Esophagus muscularis mucosa (tissue), 4 donors: ENCODE measurements around the gene NIT2. TPM values are rescaled to one million over a fixed set of nuclear protein-coding genes. Genes with fewer than 3 reads are reported as not detected.

Experiments
- DNase-seq: peaks from one replicate; pipeline ENCODE4 v3.0.0-alpha.2; 2017; ENCODE audit errors: extremely low spot score
- H3K27ac ChIP-seq, 4 donors: fragments of 200-600 bp; sonication (generic); replicated peaks in 1 of 4; 1 replicate in 3 of 4; 2 replicates in 1 of 4; pipeline ENCODE4 v1.5.1; 2016 to 2019; ENCODE audit warnings: mild to moderate bottlenecking in 1 of 4
- H3K27me3 ChIP-seq, 4 donors: fragments of 200-600 bp; sonication (generic); one replicate each; pipeline versions ENCODE4 v1.5.1 to v1.6.0; 2016 to 2019
- H3K36me3 ChIP-seq, 4 donors: fragments of 200-600 bp; sonication (generic); one replicate each; pipeline ENCODE4 v1.5.1; 2016 to 2019
- H3K4me1 ChIP-seq, 4 donors: fragments of 200-600 bp; sonication (generic); one replicate each; pipeline ENCODE4 v1.5.1; 2016 to 2019
- H3K4me3 ChIP-seq, 4 donors: fragments of 200-600 bp; sonication (generic); 1 replicate in 2 of 4; 2 replicates in 2 of 4; pipeline ENCODE4 v1.5.1; 2016 to 2019; ENCODE audit warnings: mild to moderate bottlenecking in 4 of 4, moderate library complexity in 1 of 4
- H3K9me3 ChIP-seq, 4 donors: fragments of 200-600 bp; sonication (generic); 1 replicate in 3 of 4; 2 replicates in 1 of 4; pipeline ENCODE4 v1.5.1; 2016 to 2019
- EP300 ChIP-seq: sonication (generic); formaldehyde crosslinking; IDR thresholded peaks from one replicate; pipeline ENCODE4 v1.6.1; 2017; ENCODE audit warnings: antibody characterized with exemption
- POLR2A ChIP-seq: fragments of 450-650 bp; IDR thresholded peaks from one replicate; pipeline ENCODE4 v1.6.1; 2017; ENCODE audit warnings: antibody characterized with exemption, moderate library complexity, mild to moderate bottlenecking, low read depth
- POLR2AphosphoS5 ChIP-seq, 2 donors: sonication (generic); formaldehyde crosslinking; IDR thresholded peaks; one replicate each; pipeline ENCODE4 v1.6.1; 2017; ENCODE audit warnings: antibody characterized with exemption in 2 of 2
- WGBS: methylation state at CpG from one replicate; pipeline ENCODE4 v1.1.5; 2018; 5-methylcytosine and 5-hydroxymethylcytosine counted together
- intact Hi-C: fragments of 100-400 bp; cut with DNase I; formaldehyde crosslinking; loops from one replicate; pipeline ENCODE4 v1.15.1; 2023
- total RNA-seq, 4 donors: library from RNA; depleted of rRNA; stranded (reverse); fragments of >200 nt; gene quantifications; one replicate each; pipeline versions ENCODE4 v1.1.0 to v1.2.1, GENCODE V29; 2016
- TF ChIP-seq, protein P1 (sequence below), 3 experiments: fragments of 200-600 bp in 2 of 3; fragments of 450-650 bp in 1 of 3; sonication (generic) in 2 of 3; IDR thresholded peaks; one replicate each; pipeline ENCODE4 v1.5.1; 2017 to 2019; ENCODE audit warnings: antibody characterized with exemption in 3 of 3, mild to moderate bottlenecking in 2 of 3, moderate library complexity in 1 of 3

The NIT2 gene
- total RNA-seq, 4 donors from 2014 or later, result 15.6 to 34.1 (median 18.5) TPM

DNA sequence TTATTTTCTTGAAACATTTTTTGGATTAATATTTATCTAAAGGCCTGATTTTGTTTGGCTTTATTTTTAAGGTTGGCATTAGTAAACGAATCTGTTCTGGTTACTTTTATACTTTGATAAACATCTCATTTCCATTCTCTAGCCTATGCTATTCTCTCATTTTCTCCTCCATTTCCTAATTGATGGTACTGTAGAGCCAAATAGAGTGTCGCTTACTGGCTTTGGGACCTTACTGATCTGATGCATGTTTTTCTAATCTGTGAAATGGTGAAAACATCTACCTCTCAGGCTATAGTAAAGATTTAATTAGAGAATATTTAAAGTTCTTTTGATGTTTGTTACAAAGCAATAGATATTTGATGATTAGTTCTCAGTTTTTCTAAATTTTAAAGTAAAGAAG lies 68.3 kb downstream of the NIT2 start:
- intact Hi-C loops, result loop anchor here (5.0 kb wide), 1 partner anchor 586 kb away; the partner anchor contains the start of gene CMSS1
- Histone ChIP-seq H3K27me3 (no peaks in the 10 kb centered on the region), H3K4me3 (peak overlapping the region; percentile 73 to 99 (median 92)), H3K4me1 (peaks cover 26 to 46% (median 45%) of the 10 kb centered on the region in 4 donors), H3K36me3 (no peaks in the 10 kb centered on the region), H3K27ac (peak overlapping the region in 1 of 4 donors; percentile 88), H3K9me3 (peaks cover 0 to 8% (median 0%) of the 10 kb centered on the region in 4 donors)
- WGBS, result 48% methylated on average over 2 of the region's 2 CpGs
- DNase-seq, result no peak
- TF ChIP-seq EP300, result no peak
- TF ChIP-seq, protein P1, sequence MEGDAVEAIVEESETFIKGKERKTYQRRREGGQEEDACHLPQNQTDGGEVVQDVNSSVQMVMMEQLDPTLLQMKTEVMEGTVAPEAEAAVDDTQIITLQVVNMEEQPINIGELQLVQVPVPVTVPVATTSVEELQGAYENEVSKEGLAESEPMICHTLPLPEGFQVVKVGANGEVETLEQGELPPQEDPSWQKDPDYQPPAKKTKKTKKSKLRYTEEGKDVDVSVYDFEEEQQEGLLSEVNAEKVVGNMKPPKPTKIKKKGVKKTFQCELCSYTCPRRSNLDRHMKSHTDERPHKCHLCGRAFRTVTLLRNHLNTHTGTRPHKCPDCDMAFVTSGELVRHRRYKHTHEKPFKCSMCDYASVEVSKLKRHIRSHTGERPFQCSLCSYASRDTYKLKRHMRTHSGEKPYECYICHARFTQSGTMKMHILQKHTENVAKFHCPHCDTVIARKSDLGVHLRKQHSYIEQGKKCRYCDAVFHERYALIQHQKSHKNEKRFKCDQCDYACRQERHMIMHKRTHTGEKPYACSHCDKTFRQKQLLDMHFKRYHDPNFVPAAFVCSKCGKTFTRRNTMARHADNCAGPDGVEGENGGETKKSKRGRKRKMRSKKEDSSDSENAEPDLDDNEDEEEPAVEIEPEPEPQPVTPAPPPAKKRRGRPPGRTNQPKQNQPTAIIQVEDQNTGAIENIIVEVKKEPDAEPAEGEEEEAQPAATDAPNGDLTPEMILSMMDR (IDR thresholded peaks at IDR 0.05), result no peak
- no peak for TF ChIP-seq POLR2A
- TF ChIP-seq POLR2AphosphoS5 (IDR thresholded peaks at IDR 0.05), result no peak

DNA sequence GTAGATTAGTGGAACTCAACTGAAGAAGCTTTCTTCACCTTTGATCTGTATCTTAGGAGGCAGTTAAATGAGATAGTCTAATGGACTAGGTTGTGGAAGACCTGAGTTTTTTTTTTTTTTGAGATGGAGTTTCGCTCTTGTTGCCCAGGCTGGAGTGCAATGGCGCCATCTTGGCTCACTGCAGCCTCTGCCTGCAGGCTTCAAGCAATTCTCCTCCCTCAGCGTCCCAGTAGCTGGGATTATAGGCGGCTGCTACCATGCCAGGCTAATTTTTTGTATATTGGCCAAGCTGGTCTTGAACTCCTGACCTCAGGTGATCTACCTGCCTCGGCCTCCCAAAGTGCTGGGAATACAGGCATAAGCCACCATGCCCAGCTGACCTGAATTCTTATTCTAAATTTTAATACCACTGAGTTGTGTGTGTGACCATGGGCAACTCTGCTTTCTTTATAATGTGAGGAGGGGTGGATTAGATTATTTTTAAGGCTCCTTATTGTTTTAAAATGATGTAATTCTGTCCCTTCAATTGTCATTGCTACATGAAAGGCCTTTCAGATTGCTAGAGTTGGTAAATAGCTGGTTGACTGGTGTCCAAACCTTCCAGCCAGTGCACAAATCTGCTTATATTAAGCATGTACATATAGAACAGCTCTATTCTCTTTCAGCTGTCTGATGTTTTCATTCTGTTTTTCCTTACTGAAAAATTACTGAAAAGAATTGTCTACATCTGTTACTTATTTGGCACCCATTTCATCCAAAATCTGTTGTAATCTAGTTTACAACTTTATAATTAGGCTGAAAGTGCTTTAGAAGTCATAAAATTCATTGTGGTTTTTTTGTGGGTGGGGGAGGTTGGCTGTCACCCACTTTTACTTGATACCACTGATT lies 69.0 kb downstream of the NIT2 start:
- Histone ChIP-seq H3K4me3 (peak overlapping the region in 3 of 4 donors; percentile 86 to 99 (median 97)), H3K27me3 (no peaks in the 10 kb centered on the region), H3K27ac (no peak overlapping the region), H3K36me3 (no peaks in the 10 kb centered on the region), H3K4me1 (peaks cover 22 to 41% (median 40%) of the 10 kb centered on the region in 4 donors), H3K9me3 (peaks cover 0 to 12% (median 0%) of the 10 kb centered on the region in 4 donors)
- no peak for DNase-seq
- intact Hi-C loops, result loop anchor here (5.0 kb wide), 1 partner anchor 586 kb away; the partner anchor contains the start of gene CMSS1
- 60% methylated on average over 5 of the region's 5 CpGs for WGBS
- TF ChIP-seq POLR2A (no peak), POLR2AphosphoS5 (IDR thresholded peaks at IDR 0.05) (no peak), EP300 (no peak)
- TF ChIP-seq, protein P1 (IDR thresholded peaks at IDR 0.05), result no peak

DNA sequence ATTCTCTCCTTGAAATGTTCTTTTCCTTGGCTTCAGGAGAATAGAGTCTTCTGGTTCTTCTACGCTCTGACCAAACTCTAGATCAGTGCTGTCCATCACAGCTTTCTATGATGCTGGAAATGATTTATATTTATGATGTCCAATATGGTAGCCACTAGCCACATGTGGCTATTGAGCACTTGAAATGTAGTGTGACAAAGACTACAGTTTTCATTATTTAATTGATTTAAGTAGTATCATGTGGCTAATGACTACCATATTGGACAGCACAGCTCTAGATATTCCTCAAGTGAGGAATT lies 69.6 kb downstream of the NIT2 start:
- Histone ChIP-seq H3K9me3 (peaks cover 0 to 12% (median 0%) of the 10 kb centered on the region in 4 donors), H3K27me3 (no peaks in the 10 kb centered on the region), H3K36me3 (no peaks in the 10 kb centered on the region), H3K4me1 (peaks cover 16 to 35% (median 34%) of the 10 kb centered on the region in 4 donors), H3K27ac (no peak overlapping the region), H3K4me3 (no peak overlapping the region)
- DNase-seq, result no peak
- TF ChIP-seq, protein P1 (IDR thresholded peaks at IDR 0.05), result no peak
- no peak for TF ChIP-seq POLR2A
- TF ChIP-seq POLR2AphosphoS5 (IDR thresholded peaks at IDR 0.05), result no peak
- TF ChIP-seq EP300, result no peak
- 86% methylated on average over 1 of the region's 1 CpG for WGBS
- intact Hi-C loops, result loop anchor here (5.0 kb wide), 1 partner anchor 587 kb away; the partner anchor contains the start of gene CMSS1

DNA sequence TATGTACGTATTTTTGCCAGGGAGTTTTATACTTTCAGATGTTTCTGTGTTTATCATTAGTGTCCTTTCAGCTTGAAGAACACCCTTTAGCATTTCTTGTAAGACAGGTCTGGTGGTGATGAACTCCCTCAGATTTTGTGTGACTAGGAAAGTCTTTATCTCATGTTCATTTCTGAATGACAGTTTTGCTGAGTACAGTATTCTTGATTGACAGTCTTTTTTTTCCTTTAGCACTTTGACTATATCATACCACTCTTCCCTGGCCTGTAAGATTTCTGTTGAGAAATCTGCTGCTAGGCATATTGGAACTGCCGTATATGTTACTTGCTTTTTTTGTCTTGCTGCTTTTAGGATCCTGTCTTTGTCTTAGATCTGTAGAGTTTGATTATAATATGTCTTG lies 72.6 kb downstream of the NIT2 start:
- 94% methylated on average over 2 of the region's 2 CpGs for WGBS
- Histone ChIP-seq H3K4me1 (peaks cover 6 to 22% (median 20%) of the 10 kb centered on the region in 4 donors), H3K36me3 (no peaks in the 10 kb centered on the region), H3K4me3 (no peak overlapping the region), H3K27me3 (no peaks in the 10 kb centered on the region), H3K27ac (no peak overlapping the region), H3K9me3 (peaks cover 0 to 15% (median 0%) of the 10 kb centered on the region in 4 donors)
- no peak for DNase-seq
- intact Hi-C loops, result no loop called here
- no peak for TF ChIP-seq EP300

DNA sequence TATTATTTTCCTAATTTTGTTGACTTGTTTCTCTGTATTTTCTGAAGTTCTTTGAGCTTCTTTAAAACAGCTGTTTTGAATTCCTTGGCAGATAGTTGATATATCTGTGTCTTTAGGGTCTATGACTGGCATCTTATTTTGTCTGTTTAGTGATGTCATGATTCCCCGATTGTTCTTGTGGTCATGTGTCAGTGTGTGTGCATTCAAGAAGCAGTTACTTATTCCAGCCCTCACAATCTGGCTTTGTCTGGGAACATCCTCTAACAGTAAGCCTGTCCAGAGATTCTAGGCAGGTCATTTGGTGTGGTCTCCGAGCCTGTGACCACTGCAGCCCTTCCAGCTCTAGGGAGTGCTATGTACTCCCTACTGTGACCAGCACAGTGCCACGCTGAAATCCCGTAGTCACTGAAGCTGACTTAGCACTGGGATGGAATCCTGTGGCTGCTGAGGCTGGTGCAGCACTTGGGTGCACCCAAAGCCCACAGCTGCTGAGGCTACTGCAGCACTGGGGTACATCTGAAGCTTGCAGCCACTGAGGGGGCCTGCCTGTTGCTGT lies 73.5 kb downstream of the NIT2 start:
- H3K27me3 ChIP-seq, result no peaks in the 10 kb centered on the region
- DNase-seq, result no peak
- no peak overlapping the region for H3K4me3 ChIP-seq
- no peak overlapping the region for H3K27ac ChIP-seq
- no peaks in the 10 kb centered on the region for H3K36me3 ChIP-seq
- 83% methylated on average over 1 of the region's 4 CpGs for WGBS
- TF ChIP-seq EP300, result no peak
- H3K4me1 ChIP-seq, result peaks cover 6 to 13% (median 11%) of the 10 kb centered on the region in 4 donors
- intact Hi-C loops, result no loop called here
- peaks cover 0 to 15% (median 0%) of the 10 kb centered on the region in 4 donors for H3K9me3 ChIP-seq

Other genes with a start within 250 kb of the NIT2 start
- 100 to 1,000 TPM; 120 to 134 (median 127) TPM for gene FILIP1L, start 220.3 kb upstream of the NIT2 start, total RNA-seq
- 10 to 100 TPM; 21.2 to 32.8 (median 26.9) TPM for gene TBC1D23, start 73.8 kb upstream of the NIT2 start, total RNA-seq
- gene TOMM70, start 66.3 kb downstream of the NIT2 start, total RNA-seq, result 10 to 100 TPM; 43.4 to 50.6 (median 46.4) TPM
- gene LNP1, start 66.8 kb downstream of the NIT2 start, total RNA-seq, result 1 to 10 TPM; 1.8 to 3.7 (median 2.4) TPM
- 10 to 100 TPM in 2 of 4 donors, 1 to 10 TPM in 2; 8.7 to 17.2 (median 9.6) TPM for gene TMEM45A, start 157.9 kb downstream of the NIT2 start, total RNA-seq